ENCODE measurements around the gene ACSM3. TPM values are rescaled to one million over a fixed set of nuclear protein-coding genes. Genes with fewer than 3 reads are reported as not detected.

The ACSM3 gene
- total and polyA plus RNA-seq, 9 of the 15 experiments (the other 6 are each of a cell fraction or from before 2014, with no cell fraction given): 112 to 420 (median 182) TPM

- TF ChIP-seq TFAM (CRISPR knock-in tag; conservative IDR thresholded peaks at IDR 0.05) (no peak), PBX2 (CRISPR knock-in tag; IDR thresholded peaks at IDR 0.05; ENCODE audit: low read depth) (no peak), PBX2 (tag; conservative IDR thresholded peaks at IDR 0.05; ENCODE audit: low read depth) (peak; percentile 67), ZSCAN29 (IDR thresholded peaks at IDR 0.05) (no peak), HDGF (IDR thresholded peaks at IDR 0.05) (no peak), ZNF511 (CRISPR knock-in tag; IDR thresholded peaks at IDR 0.05) (no peak), TCF15 (CRISPR knock-in tag; IDR thresholded peaks at IDR 0.05) (no peak), SRSF9 (IDR thresholded peaks at IDR 0.05; ENCODE audit: borderline replicate concordance, low read depth, low read length) (no peak), TARDBP (IDR thresholded peaks at IDR 0.05) (no peak), ZNF384 (IDR thresholded peaks at IDR 0.05; ENCODE audit: low read depth, low read length) (peak; percentile 38; the same call in 1 of the 2 replicates), ZNF75A (CRISPR knock-in tag; IDR thresholded peaks at IDR 0.05) (peak; percentile 62; the same call in 1 of the 2 replicates), NRF1 (conservative IDR thresholded peaks at IDR 0.05 in 1 of 2, IDR thresholded peaks at IDR 0.05 in 1 of 2) (peak; percentile 17 to 33; a peak in 1 of 4 replicates), ETS2 (tag; IDR thresholded peaks at IDR 0.05; ENCODE audit: borderline replicate concordance, poor library complexity, severe bottlenecking) (no peak), NFRKB (IDR thresholded peaks at IDR 0.05; ENCODE audit: low read depth) (peak; percentile 40; the same call in 1 of the 2 replicates), GATAD2A (IDR thresholded peaks at IDR 0.05) (no peak), ZFP36 (IDR thresholded peaks at IDR 0.05; ENCODE audit: low read depth, low read length, partially characterized antibody) (no peak), MAX (CRISPR knock-in tag; IDR thresholded peaks at IDR 0.05) (peak; percentile 60; the same call in 1 of the 2 replicates), HDAC1 (IDR thresholded peaks at IDR 0.05) (peak in 1 of 2 experiments; percentile 62; a peak in 2 of 4 replicates), MLX (CRISPR knock-in tag; conservative IDR thresholded peaks at IDR 0.05) (no peak), BRF2 (IDR thresholded peaks at IDR 0.05; ENCODE audit: borderline replicate concordance, insufficient read depth, insufficient read length) (no peak), ZNF79 (CRISPR knock-in tag; IDR thresholded peaks at IDR 0.05; ENCODE audit: low read depth) (no peak), SAFB (IDR thresholded peaks at IDR 0.05; ENCODE audit: borderline replicate concordance, low read depth, low read length) (no peak), SPI1 (IDR thresholded peaks at IDR 0.05; ENCODE audit: borderline replicate concordance, low read depth, low read length) (peak; percentile 56; the same call in 1 of the 2 replicates), POLR2AphosphoS2 (IDR thresholded peaks at IDR 0.05; ENCODE audit: low read length) (no peak; the same call in 1 of the 2 replicates)
Measured at GRCh38 chr16:20763461-20764232, at the start of gene ACSM3 (continued).

All from K562 (cell line).